DOHH2 (cell line): Measurements from ENCODE around the gene TACC2.

Experiments
- EZH2phosphoT487 ChIP-seq: fragments of 200-600 bp; sonication (generic); IDR thresholded peaks from 2 replicates; pipeline ENCODE4 v1.6.1; 2017; ENCODE audit warnings: borderline replicate concordance, mild to moderate bottlenecking, antibody characterized with exemption, low read length, moderate library complexity, mixed read lengths
- TF ChIP-seq, protein P1 (sequence below): fragments of 200-600 bp; sonication (generic); IDR thresholded peaks from one replicate; pipeline ENCODE4 v1.5.1; 2014; ENCODE audit warnings: antibody characterized with exemption, mild to moderate bottlenecking, low read depth, low read length; ENCODE audit not compliant: poor library complexity, severe bottlenecking

GRCh38 chr10:122293156-122293960 lies 304.4 kb downstream of the TACC2 start:
- TF ChIP-seq, protein P1, sequence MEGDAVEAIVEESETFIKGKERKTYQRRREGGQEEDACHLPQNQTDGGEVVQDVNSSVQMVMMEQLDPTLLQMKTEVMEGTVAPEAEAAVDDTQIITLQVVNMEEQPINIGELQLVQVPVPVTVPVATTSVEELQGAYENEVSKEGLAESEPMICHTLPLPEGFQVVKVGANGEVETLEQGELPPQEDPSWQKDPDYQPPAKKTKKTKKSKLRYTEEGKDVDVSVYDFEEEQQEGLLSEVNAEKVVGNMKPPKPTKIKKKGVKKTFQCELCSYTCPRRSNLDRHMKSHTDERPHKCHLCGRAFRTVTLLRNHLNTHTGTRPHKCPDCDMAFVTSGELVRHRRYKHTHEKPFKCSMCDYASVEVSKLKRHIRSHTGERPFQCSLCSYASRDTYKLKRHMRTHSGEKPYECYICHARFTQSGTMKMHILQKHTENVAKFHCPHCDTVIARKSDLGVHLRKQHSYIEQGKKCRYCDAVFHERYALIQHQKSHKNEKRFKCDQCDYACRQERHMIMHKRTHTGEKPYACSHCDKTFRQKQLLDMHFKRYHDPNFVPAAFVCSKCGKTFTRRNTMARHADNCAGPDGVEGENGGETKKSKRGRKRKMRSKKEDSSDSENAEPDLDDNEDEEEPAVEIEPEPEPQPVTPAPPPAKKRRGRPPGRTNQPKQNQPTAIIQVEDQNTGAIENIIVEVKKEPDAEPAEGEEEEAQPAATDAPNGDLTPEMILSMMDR: no peak
- no peak for TF ChIP-seq EZH2phosphoT487
